GM21576 (cell line): ENCODE data around the gene PTPRM.

Experiments used
- ATAC-seq: cut with Tn5 transposase; IDR thresholded peaks from one replicate; pipeline ENCODE4 v1.9.1; 2021; ENCODE audit warnings: mild to moderate bottlenecking, moderate library complexity; ENCODE audit not compliant: unreplicated experiment

Gene PTPRM

DNA sequence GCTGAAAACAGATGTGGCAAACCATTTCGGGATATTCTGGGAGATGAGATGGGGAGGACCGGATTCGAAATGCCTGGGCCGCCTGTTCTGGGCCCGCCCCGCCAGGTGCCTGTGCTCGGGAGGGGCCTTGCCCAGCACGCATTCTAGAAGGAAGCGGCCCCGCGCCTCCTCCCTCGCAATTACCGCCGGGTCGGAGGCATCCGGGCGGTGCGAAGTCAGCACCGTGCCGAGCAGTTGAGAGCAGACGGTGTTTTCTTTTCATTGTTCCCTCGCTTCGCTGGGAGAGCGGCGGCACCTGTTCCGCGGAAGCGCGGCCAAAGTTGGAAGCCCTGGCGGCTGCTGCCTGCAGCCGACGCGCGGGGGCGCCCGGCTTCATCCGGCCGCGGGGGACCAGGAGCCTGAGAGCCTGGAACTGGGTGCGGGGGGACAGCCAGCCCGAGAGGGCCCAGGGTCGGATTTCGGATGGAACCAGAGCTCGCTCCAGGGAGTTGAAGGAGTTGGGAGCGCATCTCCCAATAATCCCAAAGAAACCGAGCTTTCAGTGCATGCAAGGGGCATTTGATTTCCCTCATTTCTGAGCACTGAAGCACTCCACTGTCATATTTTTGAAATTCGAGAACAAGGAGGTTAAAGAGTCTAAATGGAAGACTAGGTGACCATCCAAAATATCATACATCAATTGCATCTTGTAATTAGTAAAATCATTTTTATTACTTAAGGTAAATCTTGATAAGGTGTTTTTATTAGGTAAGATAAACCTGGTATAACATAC is 800.3 kb downstream of the PTPRM start:
- ATAC-seq = no peak

DNA sequence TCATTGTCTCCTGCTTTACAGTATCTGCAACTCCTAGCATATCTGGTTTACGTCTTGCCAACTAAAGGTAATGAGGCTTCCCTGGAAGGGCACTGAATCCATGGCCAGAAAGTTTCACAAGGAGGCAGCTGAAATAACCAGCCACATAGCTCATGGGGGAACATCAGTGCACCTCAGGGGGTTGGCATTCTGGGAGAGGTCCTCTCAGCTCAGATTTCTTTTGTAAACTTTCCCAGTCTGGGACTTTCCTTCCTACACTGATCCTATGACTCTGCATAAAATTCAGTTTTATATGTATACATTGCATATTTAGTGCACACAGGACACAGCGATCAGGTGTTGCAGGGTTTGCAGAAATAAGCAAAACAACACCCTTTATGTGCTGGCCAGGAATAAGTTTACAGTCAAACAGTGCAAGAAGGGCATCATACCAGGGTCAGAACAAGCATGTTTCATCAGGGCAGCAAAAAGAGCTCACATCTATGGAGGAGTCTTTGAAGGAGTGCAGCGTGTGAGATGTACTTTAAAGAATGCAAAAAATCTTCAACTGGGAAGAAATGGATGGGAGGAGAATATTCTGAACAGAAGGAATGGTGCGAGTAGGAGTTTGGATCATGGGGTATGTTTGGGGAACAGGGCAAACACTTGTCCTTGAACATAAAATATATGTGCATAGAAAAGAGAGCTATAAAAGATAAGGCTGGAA is 801.5 kb downstream of the PTPRM start:
- no peak for ATAC-seq

DNA sequence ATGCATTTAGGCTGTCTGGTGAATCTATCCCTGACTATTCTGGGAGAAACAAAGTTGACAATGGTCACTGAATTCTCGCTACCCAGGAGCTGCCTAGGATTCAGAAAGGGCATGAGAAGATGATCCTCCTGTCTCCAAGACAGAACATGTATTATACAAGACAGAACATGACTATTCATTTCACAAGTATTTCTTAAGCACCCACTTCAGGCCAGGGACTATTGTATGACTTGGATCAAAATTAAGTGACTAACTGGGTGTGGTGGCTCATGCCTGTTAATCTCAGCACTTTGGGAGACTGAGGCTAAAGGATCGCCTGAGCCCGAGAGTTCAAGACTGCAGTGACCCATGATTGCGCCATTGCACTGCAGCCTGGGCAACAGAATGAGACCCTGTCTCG is 806.4 kb downstream of the PTPRM start:
- ATAC-seq = no peak

DNA sequence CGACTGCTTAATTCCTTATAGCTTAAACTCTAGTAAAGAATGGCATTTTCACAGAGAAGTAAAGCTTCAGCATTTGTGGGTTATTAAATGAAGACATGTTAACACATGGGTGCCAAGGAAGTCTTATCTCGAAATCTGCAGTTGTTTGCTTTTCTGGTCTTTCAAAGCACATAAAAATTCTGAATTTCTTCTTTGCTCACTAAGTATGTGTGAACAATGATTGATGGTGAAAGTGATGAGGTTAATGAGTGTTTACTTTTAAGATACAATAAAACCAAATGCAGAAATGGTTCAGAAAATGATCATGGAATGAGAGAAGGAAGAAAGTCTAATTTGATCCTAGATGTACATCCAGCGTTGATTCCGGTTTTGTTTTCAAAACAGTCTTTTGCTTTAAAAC is 807.6 kb downstream of the PTPRM start:
- no peak for ATAC-seq

DNA sequence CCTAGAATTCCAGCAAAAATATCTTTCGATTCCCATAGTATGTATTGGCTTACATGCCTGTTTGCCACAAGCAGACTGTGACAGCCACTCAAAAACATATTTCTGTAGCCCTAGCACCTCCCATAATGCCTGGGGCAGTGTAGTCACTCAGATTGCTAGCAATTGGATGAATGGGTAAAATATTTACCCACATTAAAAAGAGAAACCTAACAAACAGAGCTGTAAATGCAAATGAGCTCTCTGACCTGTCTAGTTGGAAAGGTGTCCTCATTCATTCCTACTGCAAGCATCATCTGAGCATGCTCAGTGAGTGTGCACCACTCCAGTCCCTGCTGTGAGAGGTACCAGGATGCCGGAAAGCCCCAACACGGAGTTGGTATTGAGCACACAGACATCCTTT is 808.1 kb downstream of the PTPRM start:
- ATAC-seq = no peak

DNA sequence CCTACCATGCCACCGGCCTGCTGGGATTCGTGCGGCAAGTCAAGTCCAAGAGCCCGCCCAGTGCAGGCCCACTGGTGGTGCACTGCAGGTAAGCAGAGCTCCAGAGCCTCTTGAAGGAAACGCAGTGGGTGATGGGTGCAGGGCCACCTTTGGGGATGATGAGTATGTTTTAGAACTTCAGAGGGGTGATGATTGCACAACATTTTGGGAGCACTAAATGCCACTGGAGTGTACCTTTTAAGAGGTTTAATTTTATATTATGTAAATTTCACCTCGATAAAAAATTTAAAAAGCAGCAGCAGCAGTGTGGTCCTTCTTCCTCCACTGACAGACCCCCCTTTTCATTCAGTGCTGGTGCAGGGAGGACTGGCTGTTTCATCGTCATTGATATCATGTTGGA is 809.0 kb downstream of the PTPRM start:
- ATAC-seq = no peak

DNA sequence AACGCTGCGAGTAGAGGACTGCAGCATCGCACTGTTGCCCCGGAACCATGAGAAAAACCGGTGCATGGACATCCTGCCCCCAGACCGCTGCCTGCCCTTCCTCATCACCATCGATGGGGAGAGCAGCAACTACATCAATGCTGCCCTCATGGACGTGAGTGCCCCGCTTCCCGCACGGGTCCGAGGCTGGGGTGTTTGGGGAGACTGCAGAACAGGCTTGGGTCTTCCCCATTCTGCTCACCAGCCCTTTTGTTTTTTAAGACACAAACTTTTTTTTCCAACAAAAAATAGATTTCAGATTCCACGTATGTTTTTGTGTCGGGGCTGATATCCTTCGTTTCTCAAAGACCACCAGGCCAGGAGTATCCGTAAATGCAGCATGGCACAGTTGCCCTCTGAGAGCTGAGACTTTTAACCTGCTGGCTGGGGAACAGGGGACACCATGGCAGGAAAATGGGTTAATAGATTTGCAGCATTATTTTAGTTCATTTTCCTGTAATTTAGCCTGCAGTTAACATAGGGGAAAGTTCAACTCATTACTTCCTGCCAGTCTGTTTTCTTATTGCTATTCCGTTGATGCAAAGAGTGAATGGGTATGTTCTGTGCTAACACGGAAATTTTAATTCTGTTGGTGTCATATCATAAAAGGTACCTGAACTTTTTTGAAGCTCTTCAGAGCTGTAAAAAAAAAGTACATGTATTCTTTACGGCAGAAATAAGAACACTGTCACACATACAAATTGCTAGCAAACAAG is 812.2 kb downstream of the PTPRM start:
- ATAC-seq = no peak

DNA sequence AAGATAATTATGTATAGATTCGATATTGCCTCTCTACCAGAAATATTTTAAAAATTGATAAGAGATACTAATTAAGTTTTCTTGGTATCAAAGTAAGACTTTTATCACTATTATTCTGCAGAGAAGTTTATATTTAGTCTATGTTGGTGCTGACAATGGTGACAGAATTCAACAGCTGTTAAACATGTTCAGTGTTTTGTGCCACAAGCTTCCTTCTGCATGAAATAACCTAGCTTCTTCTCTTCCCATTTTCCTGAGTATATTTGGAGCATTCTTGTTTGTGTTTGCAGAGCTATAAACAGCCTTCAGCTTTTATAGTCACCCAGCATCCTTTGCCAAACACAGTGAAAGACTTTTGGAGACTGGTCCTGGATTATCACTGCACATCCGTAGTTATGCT is 812.9 kb downstream of the PTPRM start:
- no peak for ATAC-seq

DNA sequence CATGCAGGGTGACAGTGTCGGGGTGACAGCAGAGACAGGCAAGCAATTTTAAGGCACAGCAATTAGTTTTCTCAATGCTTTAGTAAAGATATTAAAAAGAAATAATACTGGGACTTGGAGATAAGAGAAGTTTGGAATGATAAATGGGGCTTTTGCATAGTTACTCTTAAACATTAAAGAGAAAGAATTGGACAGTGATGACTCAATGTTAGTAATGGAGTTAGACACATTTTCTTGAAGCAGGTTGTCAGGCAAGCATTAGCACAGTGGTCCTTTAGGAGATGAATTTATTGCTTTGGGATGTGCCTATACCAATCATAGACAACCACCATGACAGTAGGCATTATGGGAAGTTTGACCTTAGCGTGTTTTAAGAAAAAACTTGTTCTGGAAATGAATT is 813.8 kb downstream of the PTPRM start:
- no peak for ATAC-seq

DNA sequence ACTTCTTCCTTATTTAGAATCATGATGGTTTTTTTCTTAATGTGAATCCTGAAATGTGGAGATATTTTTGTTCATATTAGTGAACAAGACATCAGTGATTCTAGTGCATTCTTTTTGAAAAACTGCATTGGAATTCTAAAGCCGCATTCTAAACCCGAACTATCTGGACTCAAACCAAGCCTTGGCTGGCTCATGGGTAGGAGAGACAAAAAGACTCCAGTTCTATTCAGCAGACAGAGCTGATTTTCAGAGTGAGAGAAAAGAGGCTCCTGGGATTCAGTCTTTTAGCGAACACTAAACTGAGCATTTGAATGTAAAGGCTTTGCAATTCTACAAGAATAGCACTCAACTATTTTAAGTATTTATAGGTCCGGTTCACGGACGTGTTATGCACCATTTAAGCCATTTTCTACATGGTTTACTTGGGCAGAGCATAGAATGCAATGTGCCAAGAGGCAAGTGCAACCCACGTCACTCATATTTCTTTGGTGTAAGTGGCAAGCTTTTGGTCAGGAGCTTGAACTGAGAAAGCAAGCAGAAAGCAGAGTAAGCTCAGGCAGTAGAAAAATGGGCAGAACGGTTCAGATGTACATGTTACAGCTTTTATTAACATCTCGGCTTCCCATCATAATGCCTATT is 814.8 kb downstream of the PTPRM start:
- ATAC-seq = no peak

DNA sequence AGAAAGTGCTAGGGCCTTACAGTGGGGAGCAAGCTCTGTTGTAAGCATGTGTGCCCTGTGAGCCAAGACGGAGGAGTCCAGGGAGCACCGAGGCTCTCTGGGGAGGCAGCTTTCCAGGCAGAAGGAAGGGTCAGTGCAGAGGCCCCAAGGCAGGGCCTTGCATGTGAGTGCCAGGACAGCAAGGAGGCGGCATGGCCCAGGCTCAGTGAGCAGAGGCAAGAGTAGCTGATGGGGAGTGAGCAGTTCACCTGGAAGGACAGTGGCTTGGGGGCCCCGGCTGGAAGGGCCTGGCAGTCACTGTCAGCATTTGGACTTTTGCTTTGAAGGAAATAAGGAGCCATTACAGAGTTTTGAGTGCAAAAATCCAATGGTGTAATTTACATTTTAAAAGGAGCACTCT is 818.3 kb downstream of the PTPRM start:
- ATAC-seq = no peak

DNA sequence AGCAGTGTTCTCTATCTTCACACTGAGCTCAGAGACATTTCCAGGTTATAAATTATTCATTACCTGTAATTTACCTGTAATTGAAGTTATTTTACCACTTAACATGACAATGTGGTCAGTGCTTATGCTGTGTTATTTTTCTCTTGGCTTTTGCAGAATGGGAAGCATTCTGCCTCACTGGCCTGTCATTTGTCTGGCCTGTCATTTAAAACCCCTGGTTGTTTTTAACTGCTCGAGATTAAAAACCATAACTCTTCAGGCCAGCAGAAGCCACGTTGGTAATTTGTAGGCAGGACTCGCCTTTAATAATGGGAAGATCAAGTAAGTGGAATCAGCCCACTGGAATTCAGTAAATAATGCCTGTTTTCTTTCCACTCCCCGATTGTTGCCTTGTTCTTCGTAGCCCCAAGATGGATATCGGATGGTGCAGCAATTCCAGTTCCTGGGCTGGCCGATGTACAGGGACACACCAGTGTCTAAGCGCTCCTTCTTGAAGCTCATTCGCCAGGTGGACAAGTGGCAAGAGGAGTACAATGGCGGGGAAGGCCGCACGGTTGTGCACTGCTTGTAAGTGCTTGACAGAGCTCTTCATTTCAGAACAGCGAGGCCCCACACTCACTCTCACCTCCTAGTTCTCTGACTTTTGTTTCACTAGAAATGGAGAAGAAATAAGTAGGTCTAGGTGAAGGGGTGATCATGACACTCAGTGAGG is 819.7 kb downstream of the PTPRM start:
- no peak for ATAC-seq

DNA sequence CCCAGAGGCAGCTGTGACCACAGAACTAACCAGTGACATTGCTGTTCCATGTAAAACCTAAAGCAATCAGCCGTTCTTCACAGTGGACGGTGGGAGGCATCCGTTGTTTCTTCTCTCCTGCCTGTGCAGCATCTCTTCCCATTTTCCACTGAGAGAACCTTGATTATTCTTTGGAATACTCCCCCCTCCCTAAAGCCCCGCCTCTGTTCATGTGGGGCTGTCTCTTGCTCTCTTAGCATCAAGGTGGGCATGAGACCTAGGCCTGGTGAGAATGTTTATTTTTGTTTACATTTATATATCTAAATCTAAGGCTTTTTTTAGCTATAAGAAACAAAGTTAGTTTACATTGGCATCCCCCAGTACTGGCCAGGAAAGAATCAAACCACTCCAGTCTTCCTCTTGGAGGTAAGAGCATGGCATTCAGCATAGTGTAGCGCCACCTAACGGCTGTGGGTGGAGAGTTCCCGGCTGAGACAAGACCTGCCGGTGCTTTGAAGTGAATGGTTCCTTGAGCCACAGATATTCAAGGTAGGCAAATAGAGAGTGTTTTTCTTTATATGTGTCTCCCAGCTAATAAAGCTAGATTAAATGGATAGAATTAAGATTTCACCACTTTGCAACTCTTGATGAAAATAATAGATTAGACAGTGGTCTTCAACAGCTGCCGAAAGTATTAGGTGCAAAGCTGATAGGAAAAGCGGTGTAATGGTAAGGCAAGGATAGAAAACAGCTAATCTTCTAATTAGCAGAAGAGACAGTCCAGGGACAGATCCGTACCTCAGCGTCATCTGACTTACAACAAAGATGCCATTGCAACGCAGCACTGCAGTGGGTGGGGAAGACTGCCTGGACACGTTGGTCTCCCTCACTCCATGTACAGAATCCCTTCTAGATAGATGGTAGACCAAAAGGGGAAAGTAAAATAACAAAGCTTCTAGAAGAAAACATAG is 822.5 kb downstream of the PTPRM start:
- ATAC-seq = no peak

DNA sequence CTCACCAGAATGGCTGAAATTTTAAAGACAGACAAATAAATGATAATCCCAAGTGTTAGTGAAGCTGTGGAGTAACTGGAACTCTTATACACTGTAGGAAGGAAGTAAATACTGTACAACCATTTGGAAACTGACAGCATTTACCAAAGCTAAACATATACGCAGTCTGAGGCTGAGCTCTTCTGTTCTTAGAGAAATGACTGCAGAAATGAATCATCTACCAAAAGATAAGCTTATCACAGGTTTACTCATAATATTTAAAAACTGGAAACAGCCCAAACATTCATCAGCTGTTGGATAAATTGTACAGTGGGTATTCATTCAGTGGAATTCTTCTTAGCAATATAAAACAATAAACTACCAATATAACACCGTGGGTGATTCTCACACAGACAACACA is 824.0 kb downstream of the PTPRM start:
- no peak for ATAC-seq

DNA sequence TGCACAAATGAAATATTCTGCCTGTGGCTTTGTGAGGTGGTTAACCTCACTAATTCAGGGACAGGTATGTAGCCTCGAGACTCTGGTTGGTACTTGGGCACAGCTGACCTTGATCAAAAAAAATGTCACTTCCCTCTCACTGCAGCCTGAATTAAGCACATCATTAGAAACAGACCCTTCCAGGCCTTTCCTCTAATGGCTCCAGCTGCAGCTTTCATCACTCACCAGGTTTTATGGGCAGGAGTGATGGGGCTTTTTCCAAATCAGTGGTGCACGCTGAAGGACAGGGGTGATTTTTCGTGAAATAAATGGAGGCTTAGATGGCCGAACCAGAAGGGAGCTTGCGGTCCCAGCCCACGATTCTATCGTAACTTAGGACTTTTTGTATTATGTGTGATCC is 829.1 kb downstream of the PTPRM start:
- no peak for ATAC-seq

DNA sequence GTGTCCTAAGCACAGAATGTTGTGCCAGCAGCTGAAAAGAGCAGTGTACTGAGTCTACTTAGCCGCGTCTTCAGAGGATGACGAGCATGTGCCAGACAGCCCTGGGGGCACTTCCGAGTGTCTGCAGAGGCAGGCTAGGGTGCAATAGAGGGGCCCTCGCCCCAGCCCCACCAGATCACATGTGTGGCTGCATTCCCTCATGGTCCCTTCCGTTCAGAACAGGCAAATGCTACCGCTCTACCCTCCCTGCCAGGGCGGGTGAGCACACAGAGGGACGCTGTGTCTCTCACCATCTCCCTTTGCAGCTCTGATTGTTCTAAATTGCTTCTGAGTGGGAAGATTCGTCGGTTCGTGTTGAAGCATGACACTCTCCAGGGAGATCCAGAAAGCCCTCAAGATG is 829.9 kb downstream of the PTPRM start:
- ATAC-seq = no peak

DNA sequence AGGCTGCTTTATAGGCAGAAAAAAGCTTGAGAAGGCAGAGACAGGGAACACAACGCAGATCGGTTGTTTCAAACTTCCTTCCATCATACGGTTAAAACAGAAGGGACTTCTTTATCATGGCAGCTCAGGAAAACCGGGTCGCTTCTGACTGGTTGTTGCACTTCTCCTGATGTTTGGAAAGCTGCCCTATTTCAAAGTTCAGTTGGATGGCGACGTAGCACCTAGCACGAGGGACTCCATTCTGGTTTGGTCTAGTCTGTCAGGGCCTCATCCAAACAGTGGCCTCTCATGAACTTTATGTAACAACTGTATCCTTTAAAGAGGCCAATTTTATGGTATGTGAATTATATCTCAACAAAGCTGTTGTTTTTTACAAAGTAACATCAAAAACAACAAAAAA is 832.0 kb downstream of the PTPRM start:
- ATAC-seq = no peak

DNA sequence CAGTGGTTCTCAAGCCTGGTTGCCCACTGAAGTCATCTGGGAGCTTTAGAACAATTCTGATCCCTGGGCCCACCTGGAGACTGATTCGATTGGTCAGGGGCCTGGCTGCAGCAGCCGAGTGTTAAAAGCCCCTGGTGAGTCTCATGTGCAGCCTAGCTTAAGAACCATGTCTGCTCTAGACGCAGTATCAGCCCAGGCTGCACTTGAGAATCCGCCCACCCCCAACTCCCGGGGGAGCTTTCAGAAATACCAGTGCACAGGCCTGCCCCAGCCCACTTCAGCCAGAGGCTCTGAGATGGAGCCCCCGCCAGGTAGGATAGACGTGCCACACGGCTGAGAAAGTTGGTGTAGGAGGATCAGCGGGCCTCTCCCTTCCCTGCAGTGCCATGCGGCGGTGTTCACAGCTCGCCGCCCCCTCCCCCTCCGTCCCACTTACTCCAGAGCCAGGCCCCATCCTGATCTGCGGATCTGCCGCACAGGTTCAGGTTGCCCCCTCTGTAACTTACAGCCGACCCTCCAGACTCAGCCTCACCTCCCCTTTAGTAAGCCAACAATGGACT is 833.2 kb downstream of the PTPRM start:
- ATAC-seq = no peak

DNA sequence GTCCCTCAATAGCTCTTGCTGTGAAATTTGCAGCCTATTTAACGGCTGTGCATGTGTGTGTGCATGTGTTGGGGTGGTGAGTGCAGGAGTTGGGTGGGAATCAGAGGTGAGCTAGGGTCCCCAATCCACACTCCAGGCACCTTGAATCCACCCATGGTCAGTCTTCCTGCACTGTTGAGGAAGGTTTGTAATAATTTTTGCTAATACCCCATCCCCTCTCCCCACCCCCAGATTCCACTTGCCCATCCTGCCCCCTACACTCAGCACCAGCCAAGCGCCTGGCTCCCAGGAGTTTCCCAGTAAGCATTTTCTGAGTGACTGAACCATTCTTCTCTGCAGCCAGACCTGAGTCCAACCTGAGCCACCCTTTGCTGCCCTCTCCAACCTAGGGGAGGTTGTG is 833.7 kb downstream of the PTPRM start:
- ATAC-seq = no peak
